ENCODE data around the gene CROCC2. TPM values are rescaled to one million over a fixed set of nuclear protein-coding genes. Genes with fewer than 3 reads are reported as not detected.
A peak's percentile ranks its signal among the peaks of the same experiment; 100 is the strongest.

CROCC2 gene
- total and polyA plus RNA-seq, 7 donors, result under 0.01 to 0.09 TPM; not detected in 5

DNA sequence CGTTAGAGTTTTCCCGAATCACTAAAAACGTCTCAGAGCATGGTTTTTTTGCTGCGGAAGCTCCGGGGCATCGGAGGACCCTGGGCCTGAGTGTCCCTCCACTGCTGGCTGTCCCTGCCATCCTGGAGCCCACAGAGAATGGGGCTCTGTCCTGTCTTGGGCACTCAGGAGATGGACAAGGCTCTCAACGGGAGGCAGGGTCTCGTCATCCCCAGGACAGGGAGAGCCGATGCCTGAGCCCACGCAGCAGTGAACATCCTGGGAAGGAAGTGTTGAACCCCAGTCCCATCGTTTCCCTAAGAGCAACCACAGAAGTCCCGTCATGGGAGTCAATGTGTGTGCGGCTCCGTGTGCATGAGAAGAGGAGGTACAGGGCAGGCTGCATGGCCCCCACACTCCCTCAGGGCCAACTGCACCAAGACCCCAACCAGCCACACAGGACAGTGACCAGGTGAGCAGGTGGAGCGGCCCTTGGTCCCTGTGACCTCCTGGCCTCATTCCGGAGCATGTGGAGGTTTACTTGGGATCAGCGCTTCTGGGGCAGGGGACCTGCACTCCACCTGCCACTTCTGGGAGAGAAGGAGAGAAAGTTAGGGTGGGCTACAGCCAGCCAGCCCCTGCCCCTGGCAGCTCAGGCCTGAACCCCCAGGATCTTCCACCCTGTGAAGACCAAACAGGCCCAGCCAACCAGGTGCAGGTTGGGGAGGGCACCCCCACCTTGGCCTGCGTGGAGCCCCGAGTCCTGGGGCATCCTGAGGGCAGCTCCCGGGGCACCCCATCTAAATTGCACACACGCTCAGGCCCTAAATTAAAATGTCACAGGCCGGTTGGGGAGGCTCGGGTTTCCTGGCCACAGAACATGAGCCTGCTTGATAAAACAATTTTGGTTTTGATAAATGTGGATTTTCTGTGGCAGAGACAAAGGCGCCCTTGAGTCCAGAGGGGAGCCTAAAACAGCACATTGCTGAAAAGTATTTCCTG, 89.2 kb downstream of the CROCC2 start:
- H3K9me3 ChIP-seq, result no peaks in the 10 kb centered on the region
- no peaks in the 10 kb centered on the region for H3K36me3 ChIP-seq
- peaks cover 0 to 27% (median 23%) of the 10 kb centered on the region in 4 donors for H3K4me1 ChIP-seq
- WGBS, 2 donors, result 78 to 87% methylated on average over 24 of the region's 24 CpGs
- DNase-seq, result peak; percentile 61
- no peak overlapping the region for H3K4me3 ChIP-seq
- no peak overlapping the region for H3K27ac ChIP-seq
- intact Hi-C loops (cut with DNase I), result no loop called here
- H3K27me3 ChIP-seq, result no peaks in the 10 kb centered on the region
- TF ChIP-seq, protein P1, sequence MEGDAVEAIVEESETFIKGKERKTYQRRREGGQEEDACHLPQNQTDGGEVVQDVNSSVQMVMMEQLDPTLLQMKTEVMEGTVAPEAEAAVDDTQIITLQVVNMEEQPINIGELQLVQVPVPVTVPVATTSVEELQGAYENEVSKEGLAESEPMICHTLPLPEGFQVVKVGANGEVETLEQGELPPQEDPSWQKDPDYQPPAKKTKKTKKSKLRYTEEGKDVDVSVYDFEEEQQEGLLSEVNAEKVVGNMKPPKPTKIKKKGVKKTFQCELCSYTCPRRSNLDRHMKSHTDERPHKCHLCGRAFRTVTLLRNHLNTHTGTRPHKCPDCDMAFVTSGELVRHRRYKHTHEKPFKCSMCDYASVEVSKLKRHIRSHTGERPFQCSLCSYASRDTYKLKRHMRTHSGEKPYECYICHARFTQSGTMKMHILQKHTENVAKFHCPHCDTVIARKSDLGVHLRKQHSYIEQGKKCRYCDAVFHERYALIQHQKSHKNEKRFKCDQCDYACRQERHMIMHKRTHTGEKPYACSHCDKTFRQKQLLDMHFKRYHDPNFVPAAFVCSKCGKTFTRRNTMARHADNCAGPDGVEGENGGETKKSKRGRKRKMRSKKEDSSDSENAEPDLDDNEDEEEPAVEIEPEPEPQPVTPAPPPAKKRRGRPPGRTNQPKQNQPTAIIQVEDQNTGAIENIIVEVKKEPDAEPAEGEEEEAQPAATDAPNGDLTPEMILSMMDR (IDR thresholded peaks at IDR 0.05), result no peak
- TF ChIP-seq POLR2AphosphoS5 (IDR thresholded peaks at IDR 0.05) (no peak), EP300 (IDR thresholded peaks at IDR 0.05) (no peak), POLR2A (IDR thresholded peaks at IDR 0.05) (no peak)

DNA sequence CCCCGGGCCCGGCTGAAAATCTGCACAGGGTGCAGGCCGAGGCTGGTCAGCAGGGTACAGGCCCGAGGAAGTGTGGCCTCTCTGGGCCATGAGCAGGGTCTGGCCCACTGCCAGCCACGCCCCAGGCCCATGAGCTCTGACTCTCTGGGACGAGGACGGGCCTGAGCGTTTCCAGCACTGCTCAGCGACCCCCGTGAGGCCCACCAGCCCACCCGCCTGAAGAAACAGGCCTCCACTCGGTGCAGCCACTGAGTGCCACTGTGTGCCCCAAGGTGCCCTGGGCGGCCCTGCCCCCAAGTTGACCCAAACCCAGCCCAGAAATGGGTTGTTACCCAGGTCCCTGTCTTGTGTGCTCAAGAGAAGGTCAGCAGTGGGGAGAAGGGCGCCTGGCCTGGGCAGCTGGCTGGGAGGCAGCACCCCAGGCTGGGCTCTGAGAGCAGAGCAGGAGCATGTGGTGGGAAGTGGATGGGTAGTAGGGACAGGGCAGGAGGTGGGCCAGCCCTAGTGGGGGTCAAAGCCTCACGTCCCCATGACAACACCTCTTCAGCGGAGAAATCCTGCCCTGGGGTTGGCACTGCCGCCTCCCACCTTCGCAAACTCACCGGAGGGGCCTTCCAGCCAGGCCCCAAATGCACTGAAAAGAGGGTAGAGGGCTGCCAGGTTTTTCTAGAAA, 90.2 kb downstream of the CROCC2 start:
- peak; percentile 63 for DNase-seq
- Histone ChIP-seq H3K27ac (peak overlapping the region in 1 of 4 donors; percentile 14), H3K4me1 (peaks cover 0 to 26% (median 21%) of the 10 kb centered on the region in 4 donors), H3K9me3 (no peaks in the 10 kb centered on the region), H3K4me3 (no peak overlapping the region), H3K36me3 (no peaks in the 10 kb centered on the region), H3K27me3 (no peaks in the 10 kb centered on the region)
- 76 to 78% methylated on average over 19 of the region's 19 CpGs for WGBS, 2 donors
- intact Hi-C loops (cut with DNase I), result no loop called here
- TF ChIP-seq, protein P1 (IDR thresholded peaks at IDR 0.05), result no peak

DNA sequence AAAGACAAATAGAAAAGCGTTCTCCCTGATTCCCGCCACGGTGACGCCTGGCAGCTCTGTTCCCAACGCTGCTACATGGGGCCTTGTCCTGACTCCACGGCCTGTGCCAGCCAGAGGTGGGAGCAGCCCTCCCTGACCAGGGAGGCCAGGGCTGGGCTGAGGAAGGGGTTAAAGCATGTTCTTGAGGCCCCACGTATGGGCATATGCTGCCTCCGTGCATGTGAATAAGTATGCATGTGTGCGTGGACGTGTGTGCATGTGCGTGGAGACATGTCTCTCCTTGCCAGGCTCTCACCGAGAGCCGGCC, 90.7 kb downstream of the CROCC2 start:
- DNase-seq, result peak; percentile 58
- Histone ChIP-seq H3K27me3 (no peaks in the 10 kb centered on the region), H3K4me3 (no peak overlapping the region), H3K9me3 (no peaks in the 10 kb centered on the region), H3K27ac (peak overlapping the region in 1 of 4 donors; percentile 14), H3K4me1 (peaks cover 0 to 21% (median 16%) of the 10 kb centered on the region in 4 donors), H3K36me3 (no peaks in the 10 kb centered on the region)
- TF ChIP-seq POLR2A (IDR thresholded peaks at IDR 0.05), result no peak
- 86 to 92% methylated on average over 13 of the region's 13 CpGs for WGBS, 2 donors
- intact Hi-C loops (cut with DNase I), result no loop called here

DNA sequence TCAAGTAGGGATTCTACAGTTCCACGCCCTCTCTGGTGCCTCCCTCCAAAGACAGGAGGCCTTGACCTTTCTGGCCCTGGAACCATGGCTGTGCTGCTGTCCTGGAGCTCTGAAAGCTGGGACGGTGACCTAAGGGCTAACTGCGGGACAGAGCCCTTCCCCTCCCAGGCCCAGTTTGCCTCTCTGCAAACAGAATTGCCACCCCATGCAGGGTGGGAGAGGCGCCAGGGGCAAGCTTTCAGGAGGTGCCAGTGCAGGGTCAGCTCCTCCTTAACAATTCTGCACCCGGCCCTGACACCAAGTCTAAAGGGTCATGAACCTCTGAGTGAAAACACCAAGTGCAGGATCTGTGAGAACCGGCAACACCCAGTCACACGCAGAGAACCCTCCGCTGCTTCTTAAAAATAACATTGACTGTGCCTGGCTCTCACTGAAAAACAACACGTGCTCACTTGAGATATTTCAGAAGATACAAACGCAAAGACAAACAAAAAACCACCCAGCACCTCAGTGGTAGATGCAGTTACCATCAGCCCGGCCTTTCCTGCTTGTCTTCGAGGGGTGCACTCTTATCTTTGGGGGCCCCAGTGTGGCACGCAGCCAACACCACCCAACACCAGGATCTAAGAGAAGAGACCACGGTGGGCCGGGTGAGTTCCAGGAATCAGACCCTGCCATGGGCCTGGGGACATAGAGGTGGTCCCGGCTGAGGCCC, 91.2 kb downstream of the CROCC2 start:
- Histone ChIP-seq H3K4me1 (peaks cover 0 to 20% (median 14%) of the 10 kb centered on the region in 4 donors), H3K9me3 (no peaks in the 10 kb centered on the region), H3K36me3 (no peaks in the 10 kb centered on the region), H3K27me3 (no peaks in the 10 kb centered on the region), H3K4me3 (peak overlapping the region in 3 of 4 donors; percentile 53 to 73 (median 61)), H3K27ac (peak overlapping the region; percentile 63 to 79 (median 74))
- peak; percentile 70 for DNase-seq
- TF ChIP-seq, protein P1 (IDR thresholded peaks at IDR 0.05), result no peak
- TF ChIP-seq POLR2AphosphoS5 (IDR thresholded peaks at IDR 0.05), result peak in 2 of 4 donors; percentile 26 to 33
- intact Hi-C loops (cut with DNase I), result no loop called here
- 62 to 72% methylated on average over 16 of the region's 16 CpGs for WGBS, 2 donors

All from sigmoid colon (tissue), 7 donors.